ENCODE measurements around the gene RPS6KL1.

The RPS6KL1 gene

GRCh38 chr14:74956280-74957072 is 33.4 kb upstream of the RPS6KL1 start:
- Histone ChIP-seq H3K4me1 (ENCODE audit: control insufficient read depth, insufficient read depth, low read length) (peaks cover 11% of the 10 kb centered on the region), H3K4me3 (ENCODE audit: low read length) (no peak overlapping the region)

GRCh38 chr14:74956027-74956279 is 32.9 kb upstream of the RPS6KL1 start:
- Histone ChIP-seq H3K4me3 (ENCODE audit: low read length) (no peak overlapping the region), H3K9ac (ENCODE audit: low read length) (no peak overlapping the region), H3K27me3 (ENCODE audit: control insufficient read depth, insufficient read depth, low read length) (peaks cover 30% of the 10 kb centered on the region), H3K4me1 (ENCODE audit: control insufficient read depth, insufficient read depth, low read length) (peaks cover 16% of the 10 kb centered on the region), H3K36me3 (ENCODE audit: control insufficient read depth, insufficient read depth, low read length) (no peaks in the 10 kb centered on the region), H3K9me3 (ENCODE audit: control insufficient read depth, low read length) (no peaks in the 10 kb centered on the region)

More at GRCh38 chr14:74956280-74957072, 33.4 kb upstream of the RPS6KL1 start:
- H3K9me3 ChIP-seq (ENCODE audit: control insufficient read depth, low read length): no peaks in the 10 kb centered on the region
- H3K9ac ChIP-seq (ENCODE audit: low read length): no peak overlapping the region
- peaks cover 30% of the 10 kb centered on the region for H3K27me3 ChIP-seq (ENCODE audit: control insufficient read depth, insufficient read depth, low read length)
- no peaks in the 10 kb centered on the region for H3K36me3 ChIP-seq (ENCODE audit: control insufficient read depth, insufficient read depth, low read length)

GRCh38 chr14:74955229-74956026 is 32.4 kb upstream of the RPS6KL1 start, which contains the start of gene PGF:
PGF (minus strand) TSS chr14:74955597; CDS start chr14:74955242, 355 bp downstream.
- Histone ChIP-seq H3K27me3 (ENCODE audit: control insufficient read depth, insufficient read depth, low read length) (peaks cover 30% of the 10 kb centered on the region), H3K4me3 (ENCODE audit: low read length) (no peak within 1 kb of the TSS), H3K9ac (ENCODE audit: low read length) (no peak within 1 kb of the TSS), H3K9me3 (ENCODE audit: control insufficient read depth, low read length) (no peaks in the 10 kb centered on the region), H3K36me3 (ENCODE audit: control insufficient read depth, insufficient read depth, low read length) (no peaks in the 10 kb centered on the region), H3K4me1 (ENCODE audit: control insufficient read depth, insufficient read depth, low read length) (peaks cover 21% of the 10 kb centered on the region)

GRCh38 chr14:74954947-74955228 is 31.8 kb upstream of the RPS6KL1 start:
- H3K4me3 ChIP-seq (ENCODE audit: low read length): no peak overlapping the region

GRCh38 chr14:74954232-74954946 is 31.3 kb upstream of the RPS6KL1 start:
- Histone ChIP-seq H3K9me3 (ENCODE audit: control insufficient read depth, low read length) (no peaks in the 10 kb centered on the region), H3K4me3 (ENCODE audit: low read length) (no peak overlapping the region), H3K4me1 (ENCODE audit: control insufficient read depth, insufficient read depth, low read length) (peaks cover 27% of the 10 kb centered on the region), H3K9ac (ENCODE audit: low read length) (no peak overlapping the region), H3K36me3 (ENCODE audit: control insufficient read depth, insufficient read depth, low read length) (no peaks in the 10 kb centered on the region), H3K27me3 (ENCODE audit: control insufficient read depth, insufficient read depth, low read length) (peaks cover 30% of the 10 kb centered on the region)

More at GRCh38 chr14:74954947-74955228, 31.8 kb upstream of the RPS6KL1 start:
- Histone ChIP-seq H3K4me1 (ENCODE audit: control insufficient read depth, insufficient read depth, low read length) (peaks cover 27% of the 10 kb centered on the region), H3K9me3 (ENCODE audit: control insufficient read depth, low read length) (no peaks in the 10 kb centered on the region), H3K9ac (ENCODE audit: low read length) (no peak overlapping the region), H3K36me3 (ENCODE audit: control insufficient read depth, insufficient read depth, low read length) (no peaks in the 10 kb centered on the region), H3K27me3 (ENCODE audit: control insufficient read depth, insufficient read depth, low read length) (peaks cover 30% of the 10 kb centered on the region)

GRCh38 chr14:74953686-74954085 is 30.6 kb upstream of the RPS6KL1 start:
- H3K9ac ChIP-seq (ENCODE audit: low read length): no peak overlapping the region
- H3K9me3 ChIP-seq (ENCODE audit: control insufficient read depth, low read length): no peaks in the 10 kb centered on the region
- H3K4me3 ChIP-seq (ENCODE audit: low read length): no peak overlapping the region
- peaks cover 30% of the 10 kb centered on the region for H3K27me3 ChIP-seq (ENCODE audit: control insufficient read depth, insufficient read depth, low read length)
- H3K4me1 ChIP-seq (ENCODE audit: control insufficient read depth, insufficient read depth, low read length): peaks cover 27% of the 10 kb centered on the region
- H3K36me3 ChIP-seq (ENCODE audit: control insufficient read depth, insufficient read depth, low read length): no peaks in the 10 kb centered on the region

- H3K4me3 ChIP-seq (ENCODE audit: low read length): no peak overlapping the region
- no peaks in the 10 kb centered on the region for H3K36me3 ChIP-seq (ENCODE audit: control insufficient read depth, insufficient read depth, low read length)
- H3K4me1 ChIP-seq (ENCODE audit: control insufficient read depth, insufficient read depth, low read length): peaks cover 27% of the 10 kb centered on the region
- H3K27me3 ChIP-seq (ENCODE audit: control insufficient read depth, insufficient read depth, low read length): peaks cover 32% of the 10 kb centered on the region
- no peaks in the 10 kb centered on the region for H3K9me3 ChIP-seq (ENCODE audit: control insufficient read depth, low read length)
- no peak overlapping the region for H3K9ac ChIP-seq (ENCODE audit: low read length)
Observed at GRCh38 chr14:74952697-74953484, 29.8 kb upstream of the RPS6KL1 start.

GRCh38 chr14:74952180-74952665 is 29.2 kb upstream of the RPS6KL1 start:
- H3K36me3 ChIP-seq (ENCODE audit: control insufficient read depth, insufficient read depth, low read length): no peaks in the 10 kb centered on the region
- H3K27me3 ChIP-seq (ENCODE audit: control insufficient read depth, insufficient read depth, low read length): peaks cover 33% of the 10 kb centered on the region
- H3K4me3 ChIP-seq (ENCODE audit: low read length): no peak overlapping the region
- no peak overlapping the region for H3K9ac ChIP-seq (ENCODE audit: low read length)
- no peaks in the 10 kb centered on the region for H3K9me3 ChIP-seq (ENCODE audit: control insufficient read depth, low read length)
- H3K4me1 ChIP-seq (ENCODE audit: control insufficient read depth, insufficient read depth, low read length): peaks cover 27% of the 10 kb centered on the region

GRCh38 chr14:74951443-74952179 is 28.6 kb upstream of the RPS6KL1 start:
- Histone ChIP-seq H3K9ac (ENCODE audit: low read length) (no peak overlapping the region), H3K4me3 (ENCODE audit: low read length) (no peak overlapping the region), H3K27me3 (ENCODE audit: control insufficient read depth, insufficient read depth, low read length) (peaks cover 30% of the 10 kb centered on the region), H3K36me3 (ENCODE audit: control insufficient read depth, insufficient read depth, low read length) (no peaks in the 10 kb centered on the region), H3K9me3 (ENCODE audit: control insufficient read depth, low read length) (no peaks in the 10 kb centered on the region), H3K4me1 (ENCODE audit: control insufficient read depth, insufficient read depth, low read length) (peaks cover 30% of the 10 kb centered on the region)

GRCh38 chr14:74950795-74951442 is 27.9 kb upstream of the RPS6KL1 start:
- no peak overlapping the region for H3K4me3 ChIP-seq (ENCODE audit: low read length)
- peaks cover 37% of the 10 kb centered on the region for H3K4me1 ChIP-seq (ENCODE audit: control insufficient read depth, insufficient read depth, low read length)
- H3K9me3 ChIP-seq (ENCODE audit: control insufficient read depth, low read length): no peaks in the 10 kb centered on the region
- peaks cover 23% of the 10 kb centered on the region for H3K27me3 ChIP-seq (ENCODE audit: control insufficient read depth, insufficient read depth, low read length)
- no peaks in the 10 kb centered on the region for H3K36me3 ChIP-seq (ENCODE audit: control insufficient read depth, insufficient read depth, low read length)
- H3K9ac ChIP-seq (ENCODE audit: low read length): no peak overlapping the region

Data from mucosa of stomach (tissue), 1 donor.